Islet precursor cell (in vitro differentiated cells): ENCODE data around the gene KL.

Source experiments
- DNase-seq: peaks from one replicate; pipeline ENCODE4 v3.0.0-alpha.2; 2018

KL gene

GRCh38 chr13:33040090-33040489, 23.9 kb downstream of the KL start:
- DNase-seq: no peak

DNA sequence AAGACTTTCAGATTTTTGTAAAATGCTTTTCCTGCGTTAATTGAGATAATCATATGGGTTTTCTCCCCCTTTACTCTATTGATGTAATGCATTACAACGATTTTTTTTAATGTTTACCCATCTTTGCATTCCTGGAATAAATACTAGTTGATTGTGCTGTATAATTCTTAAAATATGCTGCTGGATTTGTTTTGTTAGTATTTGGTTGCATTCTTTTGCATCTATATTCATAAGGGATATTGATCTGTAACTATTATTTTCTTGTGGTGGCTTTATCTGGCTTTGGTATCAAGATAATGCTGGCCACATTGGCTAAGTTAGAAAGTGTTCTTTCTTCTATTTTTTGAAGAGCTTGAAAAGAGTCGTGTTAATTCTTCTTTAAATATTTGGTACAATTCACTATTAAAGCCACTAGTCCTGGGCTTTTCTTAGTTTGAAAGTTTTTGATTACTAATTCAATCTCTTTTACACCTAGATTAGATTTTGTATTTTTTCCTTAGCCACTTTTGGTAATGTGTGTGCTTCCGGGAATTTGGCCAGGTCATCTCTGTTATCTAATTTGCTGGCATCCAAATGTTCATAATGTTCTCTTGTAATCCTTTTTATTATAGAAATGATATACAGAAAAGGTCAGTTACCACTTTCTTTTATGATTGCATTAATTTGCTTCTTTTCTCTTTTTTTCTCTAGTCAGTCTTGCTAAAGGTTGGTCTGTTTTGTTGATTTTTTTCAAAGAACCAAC, 29.8 kb downstream of the KL start:
- no peak for DNase-seq

- no peak for DNase-seq
Observed at GRCh38 chr13:33050161-33050560, 33.9 kb downstream of the KL start.

DNA sequence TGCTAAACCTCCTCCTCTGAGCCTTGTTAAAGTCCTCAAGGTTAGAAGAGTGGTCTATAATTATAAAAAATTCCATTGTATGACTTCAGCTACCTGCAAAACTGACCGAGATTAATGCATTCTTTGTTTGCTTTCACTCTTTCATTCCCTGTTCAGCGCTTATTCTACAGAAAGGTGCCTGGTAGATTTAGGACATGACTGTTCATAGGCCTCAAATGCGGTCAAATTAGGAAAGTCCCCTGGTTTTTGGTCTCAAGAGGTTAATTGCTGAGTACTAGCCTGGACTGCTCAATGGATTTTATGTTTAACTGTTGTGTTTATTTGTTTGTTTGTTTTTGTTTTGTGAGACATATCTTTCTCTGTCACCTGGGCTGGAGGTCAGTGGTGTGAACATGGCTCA, 35.4 kb downstream of the KL start:
- no peak for DNase-seq

DNA sequence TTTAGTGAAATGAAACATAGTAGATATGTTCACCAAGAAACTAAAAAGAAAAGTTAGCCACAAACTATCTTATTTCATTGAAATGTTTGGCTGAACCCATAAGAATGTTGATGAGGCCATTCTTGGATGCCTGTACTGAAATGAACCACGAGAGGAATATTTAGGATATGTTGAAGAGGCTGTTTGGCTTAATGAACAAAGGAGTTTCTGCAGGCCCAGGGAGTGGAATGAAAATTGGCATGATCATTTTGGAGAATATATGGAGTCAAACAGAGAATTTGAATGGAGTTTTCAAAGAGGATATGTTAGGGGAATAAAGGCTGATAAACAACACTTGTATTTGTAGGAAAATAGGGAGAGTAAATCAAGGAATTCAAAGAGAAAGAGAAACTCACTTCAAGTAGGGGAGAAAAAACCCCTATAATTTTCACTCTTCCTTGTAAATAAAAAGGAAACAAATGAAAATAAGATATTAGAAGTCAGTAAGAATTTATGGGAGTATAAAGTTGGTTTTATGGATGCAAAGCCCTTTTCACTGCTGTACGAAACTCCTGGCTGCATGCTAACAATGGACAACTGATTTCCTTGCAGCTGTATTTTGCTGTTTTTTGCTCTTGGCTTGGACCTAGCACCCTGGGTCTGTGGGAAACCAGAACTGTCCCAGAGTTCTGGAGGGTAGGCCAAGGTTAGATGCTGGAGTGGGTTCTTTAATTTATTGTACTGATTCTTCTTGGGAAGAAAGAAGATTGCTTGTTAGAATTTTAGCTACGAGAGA, 36.5 kb downstream of the KL start:
- no peak for DNase-seq

DNA sequence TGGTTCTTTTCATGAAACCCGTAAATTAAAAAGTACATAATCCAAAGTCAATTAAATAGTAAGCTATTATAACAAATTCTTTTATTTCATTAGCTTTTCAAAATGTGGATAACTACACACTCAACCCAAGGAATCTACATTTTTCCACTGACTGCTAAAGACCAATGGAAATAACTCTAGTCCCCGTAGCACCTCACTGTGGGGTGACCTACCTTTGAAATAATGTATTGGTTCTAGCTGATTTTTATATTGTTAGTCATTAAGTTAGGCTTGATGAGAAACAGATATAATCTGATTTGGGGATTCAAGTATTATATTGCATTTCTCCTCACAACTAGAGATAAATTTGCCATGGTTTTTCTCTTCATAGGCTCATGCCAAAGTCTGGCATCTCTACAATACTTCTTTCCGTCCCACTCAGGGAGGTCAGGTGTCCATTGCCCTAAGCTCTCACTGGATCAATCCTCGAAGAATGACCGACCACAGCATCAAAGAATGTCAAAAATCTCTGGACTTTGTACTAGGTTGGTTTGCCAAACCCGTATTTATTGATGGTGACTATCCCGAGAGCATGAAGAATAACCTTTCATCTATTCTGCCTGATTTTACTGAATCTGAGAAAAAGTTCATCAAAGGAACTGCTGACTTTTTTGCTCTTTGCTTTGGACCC, 37.3 kb downstream of the KL start:
- no peak for DNase-seq

GRCh38 chr13:33057019-33057780, 41.0 kb downstream of the KL start:
- DNase-seq: no peak

GRCh38 chr13:33058776-33059327, 42.6 kb downstream of the KL start:
- no peak for DNase-seq

GRCh38 chr13:33060815-33061214, 44.6 kb downstream of the KL start:
- no peak for DNase-seq

DNA sequence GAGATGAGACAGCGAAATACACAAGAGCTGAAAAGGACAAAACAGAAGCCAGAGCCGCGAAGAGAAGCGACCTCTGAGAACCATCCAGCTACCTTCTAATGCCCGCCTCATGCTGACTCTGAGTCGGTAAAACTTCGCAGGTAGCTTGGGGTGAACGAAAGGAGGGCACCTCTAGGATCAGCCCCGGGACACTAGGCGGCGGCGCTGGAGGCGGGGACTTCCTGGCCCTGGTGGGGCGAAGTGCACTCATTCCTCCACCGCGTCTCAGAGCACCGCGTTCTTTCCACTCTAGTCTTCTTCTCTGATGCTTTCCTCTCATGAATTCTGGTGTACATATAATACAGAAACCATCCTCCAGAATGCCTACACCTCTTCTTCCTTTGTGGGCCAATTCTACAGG, 50.1 kb downstream of the KL start:
- no peak for DNase-seq

- DNase-seq: no peak
Observed at GRCh38 chr13:33069365-33069764, 53.1 kb downstream of the KL start.

DNA sequence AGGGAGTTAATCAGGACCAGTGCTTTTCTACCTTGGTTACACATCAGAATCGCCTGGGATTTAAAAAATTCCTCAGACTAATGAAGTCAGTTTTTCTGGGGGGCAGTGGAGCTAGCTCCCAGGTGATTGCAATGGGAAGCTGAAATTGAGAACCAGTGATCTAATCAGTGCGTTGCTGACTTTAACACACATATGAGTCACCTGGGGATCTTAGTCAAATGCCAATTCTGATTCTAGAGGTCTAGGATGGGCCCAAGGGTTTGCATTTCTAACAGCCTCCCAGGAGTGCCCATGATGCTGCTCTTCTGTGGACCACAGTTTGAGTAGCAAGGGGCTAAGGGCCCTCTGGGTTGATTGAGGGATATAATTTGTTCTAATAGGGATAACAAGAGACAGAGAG, 54.5 kb downstream of the KL start:
- DNase-seq: no peak

DNA sequence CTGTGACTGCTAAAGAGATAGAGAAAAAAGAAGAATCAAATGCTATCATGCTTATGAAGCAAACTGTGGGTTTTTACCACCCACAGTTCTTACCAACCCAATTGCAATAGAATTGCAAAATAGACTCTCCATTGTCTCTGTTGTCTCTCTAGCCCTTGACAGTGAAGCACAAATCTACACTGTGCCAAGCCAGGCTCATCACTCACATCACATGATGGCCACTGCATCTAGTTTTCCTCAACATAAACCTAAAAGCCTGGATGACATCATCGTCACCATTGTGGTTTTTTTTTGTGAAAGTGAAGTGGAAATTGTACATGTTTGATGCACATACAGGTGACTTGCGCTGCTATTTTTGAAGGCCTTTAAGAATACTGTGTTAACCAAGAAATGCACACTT, 56.1 kb downstream of the KL start:
- DNase-seq: no peak

DNA sequence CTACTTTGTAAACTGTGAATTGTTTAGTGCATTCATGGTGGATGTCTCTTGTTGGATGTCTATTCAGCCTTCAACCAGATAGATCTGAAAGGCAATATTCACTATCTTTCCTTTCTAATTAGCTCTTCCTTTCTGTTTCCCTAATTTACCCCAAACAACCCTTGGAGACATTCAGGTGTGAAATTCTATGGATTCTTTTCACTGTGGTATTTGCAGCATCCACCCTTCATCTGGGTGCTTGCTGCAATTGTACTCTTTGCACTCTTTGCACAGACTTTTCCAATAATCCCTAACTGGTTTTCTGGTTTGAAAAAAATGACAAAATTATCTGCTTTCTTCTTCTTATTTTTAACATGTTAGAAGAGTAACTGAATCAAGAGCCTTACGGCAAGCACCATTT, 56.5 kb downstream of the KL start:
- DNase-seq: no peak

DNA sequence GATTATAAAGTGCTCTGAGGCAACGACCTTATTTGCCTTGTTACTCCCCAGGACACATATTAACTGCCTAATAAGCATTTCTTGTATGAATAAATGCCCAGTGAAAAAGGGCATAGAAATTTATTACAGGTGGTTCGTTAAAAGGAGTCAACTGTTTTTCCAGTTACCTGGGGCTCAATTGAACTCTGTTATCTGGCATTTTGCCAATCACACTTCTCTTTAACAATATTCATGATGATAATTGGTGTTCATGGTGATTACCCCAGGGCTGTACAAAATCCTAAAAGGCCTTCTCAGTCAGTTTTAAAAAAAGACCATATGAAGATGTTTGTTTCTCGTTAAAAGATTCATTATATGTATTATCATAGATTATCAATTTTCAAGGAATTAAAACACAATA, 57.1 kb downstream of the KL start:
- DNase-seq: no peak

GRCh38 chr13:33076001-33076992, 60.1 kb downstream of the KL start:
- DNase-seq: no peak

GRCh38 chr13:33078263-33078662, 62.0 kb downstream of the KL start:
- no peak for DNase-seq

DNA sequence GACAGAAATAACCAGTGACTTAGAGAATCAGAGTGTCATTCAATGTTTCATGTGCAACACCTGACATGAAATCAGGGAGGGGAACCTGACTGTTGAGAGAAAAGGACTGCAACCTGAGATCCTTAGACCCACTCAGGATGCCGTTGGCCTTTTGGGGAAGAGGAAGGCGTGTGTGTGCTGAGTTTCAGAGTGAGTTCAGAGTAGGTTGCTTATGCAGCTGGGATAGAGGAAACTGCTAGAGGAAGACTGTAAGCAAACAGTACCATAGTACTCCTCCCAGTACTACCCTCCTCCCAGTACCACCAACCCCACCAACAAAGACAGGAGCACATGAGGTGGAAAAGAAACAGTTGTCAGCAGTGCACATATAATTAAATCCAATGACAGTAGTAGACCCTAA, 63.7 kb downstream of the KL start:
- no peak for DNase-seq

DNA sequence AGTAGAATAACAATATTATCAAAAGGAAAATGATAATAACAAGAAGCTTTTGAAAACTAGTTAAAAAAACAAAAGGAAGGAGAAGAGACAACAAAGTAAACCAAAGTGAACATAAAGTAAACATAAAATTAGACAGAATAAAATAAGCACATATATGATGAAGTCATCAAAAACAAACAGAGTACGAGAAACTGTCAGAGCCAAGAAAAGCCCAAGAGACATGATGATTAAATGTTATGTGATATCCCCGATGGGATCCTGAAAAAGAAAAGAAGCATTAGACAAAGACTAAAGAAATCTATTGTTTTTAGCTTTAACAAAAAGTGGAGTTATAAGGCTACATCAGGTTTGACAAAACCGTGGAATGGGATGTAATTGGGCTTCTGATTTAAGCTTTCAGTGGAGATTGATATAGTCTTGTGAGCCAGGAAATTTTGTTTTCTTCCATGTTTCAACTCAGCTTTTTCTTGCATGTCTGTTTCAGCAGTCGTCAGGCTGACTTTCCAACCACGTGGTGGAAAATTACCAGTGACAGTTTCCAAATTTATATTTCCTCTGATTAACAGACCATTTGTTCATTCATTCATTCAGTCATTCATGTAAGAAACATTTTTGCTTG, 64.9 kb downstream of the KL start:
- no peak for DNase-seq

DNA sequence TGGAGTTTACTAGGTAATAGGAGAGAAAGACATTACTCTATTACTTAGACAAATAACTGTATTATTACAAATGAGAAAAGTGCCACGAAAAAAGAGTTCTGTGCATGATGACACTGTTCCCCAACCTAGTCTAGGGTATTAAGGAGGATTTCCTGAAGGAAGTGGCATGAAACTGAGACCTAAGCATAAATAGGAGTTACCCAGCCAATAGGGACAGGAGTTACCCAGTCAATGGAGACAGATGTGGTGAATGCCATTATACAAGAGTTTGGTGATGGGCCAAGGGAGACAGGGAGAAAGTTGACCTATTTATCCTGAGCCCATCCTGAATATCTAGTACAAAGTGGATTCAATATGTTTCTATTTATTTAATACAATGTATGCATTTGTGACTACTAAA, 65.4 kb downstream of the KL start:
- no peak for DNase-seq

DNA sequence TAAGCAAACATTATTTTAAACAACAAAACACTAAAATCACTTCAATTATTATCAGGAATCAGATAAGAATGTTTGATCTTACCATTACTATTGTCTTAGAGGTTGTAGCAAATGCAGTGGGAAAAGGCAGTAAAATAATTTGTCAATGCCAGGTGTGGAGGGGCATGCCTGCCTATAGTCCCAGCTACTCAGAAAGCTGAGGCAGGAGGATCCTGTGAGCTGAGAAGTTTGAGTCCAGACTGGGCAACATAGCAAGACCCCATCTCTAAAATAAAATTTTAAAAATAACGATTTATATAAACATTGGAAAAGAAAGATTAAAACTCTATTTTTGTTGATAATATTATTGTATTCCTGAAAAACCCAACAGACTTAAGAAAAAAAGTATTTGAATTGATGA, 66.8 kb downstream of the KL start:
- DNase-seq: no peak
